GM18502 (cell line): ENCODE data around the gene TMEM134.

Source experiments
- ATAC-seq: cut with Tn5 transposase; IDR thresholded peaks from one replicate; pipeline ENCODE4 v1.9.1; 2021; ENCODE audit warnings: mild to moderate bottlenecking; ENCODE audit not compliant: unreplicated experiment, poor library complexity

TMEM134 gene

DNA sequence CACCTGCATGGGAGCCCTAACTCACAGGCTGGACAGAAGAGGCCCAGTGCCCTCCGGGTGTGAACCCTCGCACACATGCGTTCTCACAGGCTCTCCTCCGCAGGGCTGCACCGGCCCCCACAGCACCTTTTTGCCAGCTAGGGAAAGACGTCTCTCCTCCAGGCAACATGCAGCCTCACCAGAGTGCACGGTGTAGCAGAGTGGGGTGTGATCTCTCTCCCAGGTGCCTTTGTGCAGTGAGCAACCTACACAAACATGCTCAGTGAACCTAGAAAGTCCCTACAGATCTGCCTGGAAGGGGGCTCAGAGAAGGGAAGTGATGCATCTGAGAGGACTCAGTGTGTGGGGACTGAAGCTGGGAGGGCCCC is 57.3 kb downstream of the TMEM134 start:
- ATAC-seq = no peak
